ENCODE measurements around the gene RAB39B.

GRCh38 chrX:155218777-155219176 lies 45.5 kb downstream of the RAB39B start:
- TF ChIP-seq CTCF (IDR thresholded peaks at IDR 0.05 in 4 of 5, conservative IDR thresholded peaks at IDR 0.05 in 1 of 5) (no peak), POLR2A (IDR thresholded peaks at IDR 0.05) (no peak)

Data from gastrocnemius medialis (tissue), 4 donors.